Right lobe of liver (tissue), 4 donors: ENCODE results near the gene PPARG.

Experiments used
- CTCF ChIP-seq, 4 donors: fragments of 200-600 bp in 3 of 4; fragments of 450-650 bp in 1 of 4; IDR thresholded peaks; one replicate each; pipeline versions ENCODE4 v1.5.1 to v1.8.0; 2016 to 2022; ENCODE audit warnings: antibody characterized with exemption in 4 of 4, mild to moderate bottlenecking in 2 of 4
- POLR2A ChIP-seq: fragments of 450-650 bp; IDR thresholded peaks from one replicate; pipeline ENCODE4 v1.6.1; 2017; ENCODE audit warnings: antibody characterized with exemption, mild to moderate bottlenecking
- donor health status: DM: no; HTN: no; CAD: no.
- donor health status: DM: no; HTN: no; CAD: no.
- donor health status: DM: no; HTN: yes; CAD: no.

- TF ChIP-seq CTCF (IDR thresholded peaks at IDR 0.05) (no peak), POLR2A (no peak)
Measured at GRCh38 chr3:12446298-12446697, 157.4 kb downstream of the PPARG start.
